Measurements from ENCODE around the gene ADAMTS16.

GRCh38 chr5:5239191-5239590 is 99.1 kb downstream of the ADAMTS16 start:
- no peak for TF ChIP-seq POLR2A (IDR thresholded peaks at IDR 0.05)
- TF ChIP-seq CTCF (IDR thresholded peaks at IDR 0.05), result no peak
- TF ChIP-seq POLR2AphosphoS5 (IDR thresholded peaks at IDR 0.05), result no peak
